H9 (cell line): Measurements from ENCODE around the gene MYOZ3. TPM values are rescaled to one million over a fixed set of nuclear protein-coding genes. Genes with fewer than 3 reads are reported as not detected.

ENCODE experiments used
- DNase-seq: peaks from one replicate; pipeline ENCODE4 v3.0.0-alpha.2; 2017
- H2AFZ ChIP-seq: one replicate; pipeline ENCODE4 v1.6.1; 2013; ENCODE audit warnings: mild to moderate bottlenecking, low read length, control low read depth, moderate library complexity
- H2AK5ac ChIP-seq: 2 replicates; pipeline ENCODE4 v1.6.1; 2013; ENCODE audit warnings: low read length, control low read depth, mixed read lengths; ENCODE audit not compliant: insufficient read length
- H2BK120ac ChIP-seq: one replicate; pipeline ENCODE4 v1.6.1; 2013; ENCODE audit warnings: low read depth, mild to moderate bottlenecking, low read length, control low read depth, inconsistent platforms; ENCODE audit not compliant: poor library complexity, severe bottlenecking
- H2BK12ac ChIP-seq: 2 replicates; pipeline ENCODE4 v1.6.1; 2013; ENCODE audit warnings: low read length, control low read depth, mixed read lengths, low read depth; ENCODE audit not compliant: insufficient read length
- H2BK15ac ChIP-seq: 2 replicates; pipeline ENCODE4 v1.6.1; 2013; ENCODE audit warnings: low read depth, low read length, control low read depth
- H2BK20ac ChIP-seq: one replicate; pipeline ENCODE4 v1.6.1; 2013; ENCODE audit warnings: low read depth, mild to moderate bottlenecking, low read length, control low read depth, inconsistent platforms; ENCODE audit not compliant: poor library complexity, severe bottlenecking
- H2BK5ac ChIP-seq: 2 replicates; pipeline ENCODE4 v1.6.1; 2013; ENCODE audit warnings: low read length, control low read depth, mixed read lengths; ENCODE audit not compliant: insufficient read length
- H3K14ac ChIP-seq: 2 replicates; pipeline ENCODE4 v1.6.1; 2013; ENCODE audit warnings: low read length, control low read depth; ENCODE audit not compliant: insufficient read depth
- H3K18ac ChIP-seq: 2 replicates; pipeline ENCODE4 v1.6.1; 2013; ENCODE audit warnings: low read depth, mild to moderate bottlenecking, mixed read lengths, low read length, control low read depth; ENCODE audit not compliant: insufficient read length
- H3K23ac ChIP-seq: 2 replicates; pipeline ENCODE4 v1.6.1; 2013; ENCODE audit warnings: low read length, control low read depth, mixed read lengths, low read depth; ENCODE audit not compliant: insufficient read length
- H3K23me2 ChIP-seq: 2 replicates; pipeline ENCODE4 v1.6.1; 2013; ENCODE audit warnings: low read depth, mild to moderate bottlenecking, mixed read lengths, low read length, control low read depth; ENCODE audit not compliant: insufficient read length, poor library complexity, severe bottlenecking
- H3K27ac ChIP-seq: 2 replicates; pipeline ENCODE4 v1.5.1; 2013; ENCODE audit warnings: low read length, control low read depth, mixed read lengths, low read depth; ENCODE audit not compliant: insufficient read length
- H3K27me3 ChIP-seq: 2 replicates; pipeline ENCODE4 v1.6.1; 2013; ENCODE audit warnings: low read length, control low read depth, inconsistent platforms; ENCODE audit not compliant: insufficient read depth
- H3K4ac ChIP-seq: 2 replicates; pipeline ENCODE4 v1.6.1; 2013; ENCODE audit warnings: low read depth, mild to moderate bottlenecking, control low read depth, inconsistent platforms, low read length, moderate library complexity
- H3K4me1 ChIP-seq: 2 replicates; pipeline ENCODE4 v1.6.1; 2013; ENCODE audit warnings: low read length, control low read depth, inconsistent platforms; ENCODE audit not compliant: insufficient read depth
- H3K4me2 ChIP-seq: 2 replicates; pipeline ENCODE4 v1.6.1; 2013; ENCODE audit warnings: low read length, control low read depth, mixed read lengths; ENCODE audit not compliant: insufficient read length, insufficient read depth
- H3K56ac ChIP-seq: 2 replicates; pipeline ENCODE4 v1.6.1; 2013; ENCODE audit warnings: low read depth, mild to moderate bottlenecking, mixed read lengths, low read length, control low read depth; ENCODE audit not compliant: insufficient read length
- H3K79me1 ChIP-seq: 2 replicates; pipeline ENCODE4 v1.6.1; 2013; ENCODE audit warnings: low read depth, mild to moderate bottlenecking, moderate library complexity, low read length, control low read depth, inconsistent platforms; ENCODE audit not compliant: insufficient read depth, poor library complexity, severe bottlenecking
- H3K79me2 ChIP-seq: 2 replicates; pipeline ENCODE4 v1.6.1; 2013; ENCODE audit warnings: low read length, control low read depth, inconsistent platforms; ENCODE audit not compliant: insufficient read depth
- H3K9ac ChIP-seq: 2 replicates; pipeline ENCODE4 v1.6.1; 2013; ENCODE audit warnings: low read length, control low read depth, mixed read lengths; ENCODE audit not compliant: insufficient read length; ENCODE audit errors: extremely low read depth
- H3K9me3 ChIP-seq: one replicate; pipeline ENCODE4 v1.6.1; 2013; ENCODE audit warnings: low read depth, low read length, inconsistent platforms; ENCODE audit not compliant: control insufficient read depth
- H3T11ph ChIP-seq: one replicate; pipeline ENCODE4 v1.6.1; 2013; ENCODE audit warnings: mild to moderate bottlenecking, low read length, control low read depth, inconsistent platforms
- H4K20me1 ChIP-seq: one replicate; pipeline ENCODE4 v1.6.1; 2013; ENCODE audit not compliant: control insufficient read depth, insufficient read length, insufficient read depth
- H4K5ac ChIP-seq: 2 replicates; pipeline ENCODE4 v1.6.1; 2013; ENCODE audit warnings: low read depth, mild to moderate bottlenecking, mixed read lengths, low read length, control low read depth; ENCODE audit not compliant: insufficient read length
- H4K8ac ChIP-seq: replicated peaks from 2 replicates; pipeline ENCODE4 v1.6.1; 2013; ENCODE audit warnings: low read length, control low read depth, mixed read lengths, low read depth; ENCODE audit not compliant: insufficient read length
- H4K91ac ChIP-seq: 2 replicates; pipeline ENCODE4 v1.6.1; 2013; ENCODE audit warnings: low read depth, mild to moderate bottlenecking, moderate library complexity, mixed read lengths, low read length, control low read depth; ENCODE audit not compliant: insufficient read length
- H3K27ac Mint-ChIP-seq, 3 experiments: 2 replicates in 2 of 3; 3 replicates in 1 of 3; pipeline ENCODE4 v1.8.0; 2020 to 2021; ENCODE audit warnings: mixed read lengths in 3 of 3, mild to moderate bottlenecking in 1 of 3, moderate library complexity in 1 of 3
- H3K27me3 Mint-ChIP-seq: 2 replicates; pipeline ENCODE4 v1.8.0; 2021; ENCODE audit warnings: low read depth, mild to moderate bottlenecking, moderate library complexity, mixed read lengths
- H3K36me3 Mint-ChIP-seq, 3 experiments: 2 replicates in 2 of 3; 3 replicates in 1 of 3; pipeline ENCODE4 v1.8.0; 2020 to 2021; ENCODE audit warnings: low read depth in 3 of 3, mixed read lengths in 3 of 3; ENCODE audit not compliant: insufficient read depth in 1 of 3
- H3K4me1 Mint-ChIP-seq, 2 experiments: 2 replicates each; pipeline ENCODE4 v1.8.0; 2020; ENCODE audit warnings: mixed read lengths in 2 of 2
- H3K4me3 Mint-ChIP-seq, 2 experiments: 2 replicates in 1 of 2; 3 replicates in 1 of 2; pipeline ENCODE4 v1.8.0; 2020 to 2021; ENCODE audit warnings: mild to moderate bottlenecking in 2 of 2, mixed read lengths in 2 of 2, moderate library complexity in 1 of 2
- H3K9me3 Mint-ChIP-seq, 2 experiments: 2 replicates in 1 of 2; 3 replicates in 1 of 2; pipeline ENCODE4 v1.8.0; 2020; ENCODE audit warnings: mild to moderate bottlenecking in 2 of 2, mixed read lengths in 2 of 2, moderate library complexity in 1 of 2
- CTCF ChIP-seq: fragments of 200-600 bp; sonication (generic); conservative IDR thresholded peaks from 3 replicates; pipeline ENCODE4 v1.8.0; 2021; ENCODE audit warnings: antibody characterized with exemption, mild to moderate bottlenecking
- WGBS: extraction: QIAGEN DNeasy Blood & Tissue Kit; methylation state at CpG from one replicate; pipeline ENCODE4 v1.1.7; 2013; ENCODE audit warnings: missing lambda C conversion rate, low lambda C conversion rate, mixed read lengths; ENCODE audit not compliant: insufficient read length; ENCODE audit errors: extremely low coverage; 5-methylcytosine and 5-hydroxymethylcytosine counted together
- total RNA-seq: library from RNA; stranded (reverse); gene quantifications from 2 replicates; pipeline ENCODE4 v1.2.1, GENCODE V29; 2021

The MYOZ3 gene
- total RNA-seq, 1 experiment from 2014 or later: 18.1 TPM

DNA sequence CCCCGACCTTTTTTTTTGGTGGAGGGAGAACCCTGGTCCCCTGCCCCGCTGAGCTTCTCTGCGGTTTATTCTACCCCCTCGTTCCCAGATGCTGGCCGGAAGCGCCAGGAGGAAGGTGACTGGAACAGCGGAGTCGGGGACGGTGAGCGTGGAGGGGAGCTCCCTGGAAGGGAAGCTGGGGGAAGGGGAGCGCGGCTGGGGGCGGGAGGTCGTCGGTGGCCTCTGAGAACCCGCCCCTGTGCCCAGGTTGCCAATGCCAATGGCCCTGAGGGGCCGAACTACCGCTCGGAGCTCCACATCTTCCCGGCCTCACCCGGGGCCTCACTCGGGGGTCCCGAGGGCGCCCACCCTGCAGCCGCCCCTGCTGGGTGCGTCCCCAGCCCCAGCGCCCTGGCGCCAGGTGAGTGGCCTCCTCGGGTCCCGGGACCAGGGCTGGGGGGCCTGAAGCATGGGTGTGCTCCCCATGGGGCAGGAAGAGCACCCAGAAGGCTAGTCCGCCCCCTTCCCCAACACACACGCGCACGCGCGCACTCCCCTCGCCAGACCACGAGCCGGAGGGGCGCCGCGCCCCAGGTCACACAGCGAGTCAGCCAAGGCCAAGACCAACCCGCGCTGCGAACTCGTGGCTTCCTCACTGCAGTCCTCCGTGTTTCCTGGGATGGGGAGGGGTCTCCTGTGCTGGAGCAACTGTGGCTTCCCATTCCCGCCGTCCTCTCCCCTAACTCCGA is 10.6 kb downstream of the MYOZ3 start:
- Histone ChIP-seq H3K4me1 (peaks cover 3% of the 10 kb centered on the region; the same call in 1 of the 2 replicates), H4K91ac (no peak overlapping the region), H2BK20ac (no peak overlapping the region), H3K18ac (peak overlapping the region; percentile 93), H3K4me2 (peak overlapping the region; percentile 74), H3T11ph (no peak overlapping the region), H2BK120ac (no peak overlapping the region), H2BK5ac (no peak overlapping the region), H3K27ac (no peak overlapping the region), H2AK5ac (no peak overlapping the region), H3K27me3 (no peaks in the 10 kb centered on the region), H2BK12ac (no peak overlapping the region), H2AFZ (peak overlapping the region; percentile 5), H3K23me2 (peaks cover 7% of the 10 kb centered on the region), H3K56ac (no peak overlapping the region), H4K8ac (no peak overlapping the region), H3K79me1 (no peaks in the 10 kb centered on the region), H3K9ac (peak overlapping the region; percentile 73), H3K23ac (no peak overlapping the region), H4K5ac (no peak overlapping the region), H3K9me3 (no peaks in the 10 kb centered on the region), H4K20me1 (no peaks in the 10 kb centered on the region), H3K4ac (no peak overlapping the region), H3K14ac (peak overlapping the region; percentile 89; the same call in 1 of the 2 replicates), H2BK15ac (no peak overlapping the region), H3K79me2 (no peaks in the 10 kb centered on the region)
- Mint-ChIP-seq H3K4me1 (peaks cover 29 to 30% of the 10 kb centered on the region in 2 experiments), H3K27ac (peak overlapping the region in 2 of 3 experiments; percentile 94; a peak in 4 of 7 replicates), H3K4me3 (peak overlapping the region; percentile 87 to 91), H3K36me3 (peaks cover 5 to 9% (median 8%) of the 10 kb centered on the region in 3 experiments; a peak in 6 of 7 replicates), H3K9me3 (no peaks in the 10 kb centered on the region; a peak in 1 of 5 replicates), H3K27me3 (no peaks in the 10 kb centered on the region)
- no CpG with 5 or more reads among the region's 51 CpGs for WGBS
- TF ChIP-seq CTCF: no peak
- no peak for DNase-seq
